PC-3 (cell line): ENCODE results near the gene SNTG2. TPM values are rescaled to one million over a fixed set of nuclear protein-coding genes. Genes with fewer than 3 reads are reported as not detected.
A peak's percentile ranks its signal among the peaks of the same experiment; 100 is the strongest.

Source experiments
- ATAC-seq: fragments of 200-7000 bp; cut with Tn5 transposase; 2 replicates; pipeline ENCODE4 v1.9.1; 2020; ENCODE audit warnings: mild to moderate bottlenecking, moderate library complexity
- BruUV-seq: library from RNA; stranded (reverse); fragments of 400-500 nt; replicated peaks from 2 replicates; lab custom pipeline; 2021; lab: Mats Ljungman, UMichigan
- CTCF ChIA-PET: fragments of 300-600 bp; sonication (Branson Sonifier 250); formaldehyde crosslinking; loops from one replicate; lab custom pipeline; 2022; ENCODE audit warnings: antibody characterized with exemption; lab: Charles Lee
- POLR2A ChIA-PET: fragments of 300-600 bp; sonication (Branson Sonifier 250); formaldehyde crosslinking; loops from one replicate; lab custom pipeline; 2022; ENCODE audit warnings: antibody characterized with exemption; ENCODE audit not compliant: unreplicated experiment; lab: Charles Lee
- DNase-seq: peaks from one replicate; pipeline ENCODE4 v3.0.0-alpha.2; 2015
- H2AFZ ChIP-seq: fragments of 300-600 bp; sonication (generic); 2 replicates; pipeline ENCODE4 v1.6.0; 2016; ENCODE audit warnings: antibody characterized with exemption, low read length
- H3F3A ChIP-seq: fragments of 300-600 bp; sonication (generic); one replicate; pipeline ENCODE4 v1.6.0; 2017; ENCODE audit warnings: antibody characterized with exemption, low read length, control low read depth, mild to moderate bottlenecking; ENCODE audit not compliant: unreplicated experiment
- H3K27ac ChIP-seq: fragments of 300-600 bp; sonication (generic); 2 replicates; pipeline ENCODE4 v1.5.1; 2016; ENCODE audit warnings: mild to moderate bottlenecking, low read length
- H3K27me3 ChIP-seq: fragments of 300-600 bp; sonication (generic); 2 replicates; pipeline ENCODE4 v1.6.1; 2016; ENCODE audit warnings: low read length, mixed read lengths
- H3K36me3 ChIP-seq: fragments of 300-600 bp; sonication (generic); 2 replicates; pipeline ENCODE4 v1.6.1; 2016; ENCODE audit warnings: low read depth, mixed run types, low read length, mixed read lengths
- H3K4me1 ChIP-seq: fragments of 300-600 bp; sonication (generic); 2 replicates; pipeline ENCODE4 v1.5.1; 2016; ENCODE audit warnings: low read length; ENCODE audit not compliant: insufficient read depth
- H3K4me2 ChIP-seq: fragments of 300-600 bp; sonication (generic); 2 replicates; pipeline ENCODE4 v1.6.0; 2016; ENCODE audit warnings: low read length
- H3K4me3 ChIP-seq: fragments of 300-600 bp; sonication (generic); 2 replicates; pipeline ENCODE4 v1.5.1; 2016; ENCODE audit warnings: mild to moderate bottlenecking, low read length, mixed read lengths
- H3K79me2 ChIP-seq: fragments of 300-600 bp; sonication (generic); 2 replicates; pipeline ENCODE4 v1.6.1; 2017; ENCODE audit warnings: low read length, mixed read lengths
- H3K9ac ChIP-seq: fragments of 300-600 bp; sonication (generic); 2 replicates; pipeline ENCODE4 v1.6.0; 2016; ENCODE audit warnings: mild to moderate bottlenecking, low read length
- H3K9me2 ChIP-seq: fragments of 300-600 bp; sonication (generic); replicated peaks from 2 replicates; pipeline ENCODE4 v1.6.1; 2016; ENCODE audit warnings: mixed run types, low read length, mixed read lengths
- H3K9me3 ChIP-seq: fragments of 300-600 bp; sonication (generic); 2 replicates; pipeline ENCODE4 v1.6.1; 2016; ENCODE audit warnings: low read length, mixed read lengths
- H4K20me1 ChIP-seq: fragments of 300-600 bp; sonication (generic); 2 replicates; pipeline ENCODE4 v1.6.1; 2016; ENCODE audit warnings: low read length, mixed read lengths
- EZH2 ChIP-seq: fragments of 300-600 bp; sonication (generic); IDR thresholded peaks from one replicate; pipeline ENCODE4 v1.6.1; 2017; ENCODE audit warnings: antibody characterized with exemption, mild to moderate bottlenecking, low read length; ENCODE audit not compliant: unreplicated experiment
- EZH2phosphoT487 ChIP-seq: fragments of 300-600 bp; sonication (generic); IDR thresholded peaks from 2 replicates; pipeline ENCODE4 v1.6.1; 2018; ENCODE audit warnings: mild to moderate bottlenecking, antibody characterized with exemption, low read length, borderline replicate concordance
- intact Hi-C: fragments of 100-400 bp; cut with micrococcal nuclease; formaldehyde crosslinking; loops from 2 replicates; pipeline ENCODE4 v1.9.0; 2023
- total RNA-seq: library from RNA; depleted of rRNA; stranded (reverse); fragments of >200 nt; gene quantifications from 2 replicates; pipeline ENCODE4 v1.2.3, GENCODE V29; 2014
- TF ChIP-seq, protein P1 (sequence below): fragments of 300-600 bp; sonication (generic); conservative IDR thresholded peaks from 2 replicates; pipeline ENCODE4 v1.5.1; 2017; ENCODE audit warnings: antibody characterized with exemption, low read depth, mild to moderate bottlenecking, low read length

Gene SNTG2
- total RNA-seq, 1 experiment from 2014 or later: not detected

DNA sequence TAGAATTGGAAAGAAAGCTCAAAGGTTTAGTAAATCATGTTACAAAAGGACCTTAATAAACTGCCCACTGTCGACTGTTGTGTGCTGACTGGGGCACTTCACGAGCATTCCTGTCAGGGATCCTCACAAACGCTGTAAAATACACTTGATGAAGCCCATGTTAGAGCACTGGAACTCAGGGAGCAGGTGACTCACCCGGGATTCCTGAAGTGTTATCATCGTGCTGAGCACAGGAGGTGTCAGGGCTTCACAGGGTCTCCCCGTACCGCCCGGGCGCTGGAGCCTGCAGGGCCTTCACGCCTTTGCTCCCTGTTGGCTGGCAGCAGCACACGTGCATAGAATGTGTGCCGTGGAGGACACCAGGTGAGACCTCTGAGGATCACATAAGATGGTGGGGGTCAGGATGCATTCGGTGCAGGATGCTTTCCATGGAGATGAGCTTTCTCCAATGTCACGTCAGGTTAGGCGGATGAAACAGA, 187.3 kb downstream of the SNTG2 start:
- no peak overlapping the region for H3K4me2 ChIP-seq
- DNase-seq (no peak), ATAC-seq (no peak)
- no peaks in the 10 kb centered on the region for H4K20me1 ChIP-seq
- H3K27me3 ChIP-seq: peaks cover 37% of the 10 kb centered on the region
- no peaks in the 10 kb centered on the region for H3K4me1 ChIP-seq
- no peaks in the 10 kb centered on the region for H3K79me2 ChIP-seq
- CTCF ChIA-PET: no interaction called here
- no TSS peak for BruUV-seq
- H3K9me3 ChIP-seq: no peaks in the 10 kb centered on the region
- H2AFZ ChIP-seq: no peak overlapping the region
- no peaks in the 10 kb centered on the region for H3F3A ChIP-seq
- POLR2A ChIA-PET: no interaction called here
- TF ChIP-seq EZH2phosphoT487: no peak
- TF ChIP-seq EZH2: no peak
- TF ChIP-seq, protein P1, sequence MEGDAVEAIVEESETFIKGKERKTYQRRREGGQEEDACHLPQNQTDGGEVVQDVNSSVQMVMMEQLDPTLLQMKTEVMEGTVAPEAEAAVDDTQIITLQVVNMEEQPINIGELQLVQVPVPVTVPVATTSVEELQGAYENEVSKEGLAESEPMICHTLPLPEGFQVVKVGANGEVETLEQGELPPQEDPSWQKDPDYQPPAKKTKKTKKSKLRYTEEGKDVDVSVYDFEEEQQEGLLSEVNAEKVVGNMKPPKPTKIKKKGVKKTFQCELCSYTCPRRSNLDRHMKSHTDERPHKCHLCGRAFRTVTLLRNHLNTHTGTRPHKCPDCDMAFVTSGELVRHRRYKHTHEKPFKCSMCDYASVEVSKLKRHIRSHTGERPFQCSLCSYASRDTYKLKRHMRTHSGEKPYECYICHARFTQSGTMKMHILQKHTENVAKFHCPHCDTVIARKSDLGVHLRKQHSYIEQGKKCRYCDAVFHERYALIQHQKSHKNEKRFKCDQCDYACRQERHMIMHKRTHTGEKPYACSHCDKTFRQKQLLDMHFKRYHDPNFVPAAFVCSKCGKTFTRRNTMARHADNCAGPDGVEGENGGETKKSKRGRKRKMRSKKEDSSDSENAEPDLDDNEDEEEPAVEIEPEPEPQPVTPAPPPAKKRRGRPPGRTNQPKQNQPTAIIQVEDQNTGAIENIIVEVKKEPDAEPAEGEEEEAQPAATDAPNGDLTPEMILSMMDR: no peak
- intact Hi-C loops: no loop called here
- no peaks in the 10 kb centered on the region for H3K36me3 ChIP-seq
- H3K27ac ChIP-seq: no peak overlapping the region
- no peak overlapping the region for H3K4me3 ChIP-seq
- no peak overlapping the region for H3K9ac ChIP-seq
- H3K9me2 ChIP-seq: no peaks in the 10 kb centered on the region

DNA sequence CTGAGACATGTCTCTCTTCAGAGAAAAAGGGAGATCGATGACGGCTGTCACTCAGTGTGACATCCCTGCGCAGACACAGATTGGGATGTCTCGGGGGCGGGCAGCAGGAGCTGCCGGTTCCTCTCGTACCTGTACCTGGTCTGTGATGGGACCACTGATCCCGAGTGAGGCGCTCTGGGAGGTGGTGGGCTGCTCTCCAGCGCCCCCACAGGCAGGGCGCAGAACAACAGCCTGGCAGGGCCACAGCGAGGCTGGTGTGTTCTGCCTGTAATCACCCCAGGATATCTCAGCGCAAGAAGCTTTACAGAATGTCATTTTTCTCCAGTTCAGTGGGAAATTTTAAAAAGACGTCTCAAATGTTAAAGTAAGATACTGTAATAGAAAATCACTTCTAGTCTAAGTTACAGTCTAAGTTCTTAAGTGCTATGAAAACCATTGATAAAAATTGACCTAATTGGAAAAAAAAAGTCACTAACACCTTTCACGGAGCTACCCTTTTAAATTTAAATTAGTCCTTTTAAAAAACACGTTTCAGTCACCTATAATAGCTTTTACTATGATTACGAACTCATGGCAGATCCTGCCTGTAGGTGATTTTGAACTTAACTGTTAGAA, 189.8 kb downstream of the SNTG2 start:
- Histone ChIP-seq H3K9me2 (no peaks in the 10 kb centered on the region), H2AFZ (no peak overlapping the region), H3K9ac (no peak overlapping the region), H3K27ac (no peak overlapping the region), H3K36me3 (no peaks in the 10 kb centered on the region), H3K27me3 (peaks cover 44% of the 10 kb centered on the region), H4K20me1 (no peaks in the 10 kb centered on the region), H3K4me1 (no peaks in the 10 kb centered on the region), H3F3A (no peaks in the 10 kb centered on the region), H3K9me3 (no peaks in the 10 kb centered on the region), H3K79me2 (no peaks in the 10 kb centered on the region), H3K4me2 (no peak overlapping the region), H3K4me3 (no peak overlapping the region)
- no TSS peak for BruUV-seq
- CTCF ChIA-PET: no interaction called here
- TF ChIP-seq EZH2phosphoT487: no peak
- TF ChIP-seq, protein P1: peak; percentile 92
- intact Hi-C loops: no loop called here
- DNase-seq (peak; percentile 60), ATAC-seq (peak; percentile 85)
- POLR2A ChIA-PET: no interaction called here

- DNase-seq (no peak), ATAC-seq (no peak)
- intact Hi-C loops: no loop called here
- no peaks in the 10 kb centered on the region for H3K9me3 ChIP-seq
- TF ChIP-seq, protein P1: no peak
- TF ChIP-seq EZH2 (no peak), EZH2phosphoT487 (no peak)
- POLR2A ChIA-PET: no interaction called here
- H3K4me3 ChIP-seq: no peak overlapping the region
- H3K4me1 ChIP-seq: no peaks in the 10 kb centered on the region
- H3K27me3 ChIP-seq: peaks cover 44% of the 10 kb centered on the region
- H3K9ac ChIP-seq: no peak overlapping the region
- H3K4me2 ChIP-seq: no peak overlapping the region
- no peaks in the 10 kb centered on the region for H3K9me2 ChIP-seq
- no peaks in the 10 kb centered on the region for H4K20me1 ChIP-seq
- no peak overlapping the region for H3K27ac ChIP-seq
- H2AFZ ChIP-seq: no peak overlapping the region
- H3K79me2 ChIP-seq: no peaks in the 10 kb centered on the region
- no TSS peak for BruUV-seq
- no peaks in the 10 kb centered on the region for H3K36me3 ChIP-seq
- no peaks in the 10 kb centered on the region for H3F3A ChIP-seq
- CTCF ChIA-PET: no interaction called here
These were observed 190.4 kb downstream of the SNTG2 start for GRCh38 chr2:1141079-1141478.
